HCT116 (cell line): ENCODE measurements around the gene PASD1. TPM values are rescaled to one million over a fixed set of nuclear protein-coding genes. Genes with fewer than 3 reads are reported as not detected.

ENCODE experiments used
- ATAC-seq: fragments of 200-7000 bp; cut with Tn5 transposase; 2 replicates; pipeline ENCODE4 v1.9.1; 2020; ENCODE audit warnings: mild to moderate bottlenecking, moderate library complexity
- BruUV-seq: library from RNA; stranded (reverse); fragments of 400-500 nt; replicated peaks from 2 replicates; lab custom pipeline; 2021; lab: Mats Ljungman, UMichigan
- CTCF ChIA-PET: fragments of 300-600 bp; sonication (Branson Sonifier 250); formaldehyde crosslinking; loops from one replicate; lab custom pipeline; 2021; ENCODE audit warnings: antibody characterized with exemption; lab: Charles Lee
- POLR2A ChIA-PET: fragments of 300-600, 350-600 bp; sonication (Branson Sonifier 250); formaldehyde crosslinking; loops from one replicate; lab custom pipeline; 2021; ENCODE audit warnings: antibody characterized with exemption; lab: Charles Lee
- RAD21 ChIA-PET, 2 experiments: fragments of 300-600 bp; sonication (Branson Sonifier 250); formaldehyde crosslinking; loops; one replicate each; lab custom pipeline; 2023; ENCODE audit warnings: low total read pairs in 2 of 2; ENCODE audit not compliant: uncharacterized antibody in 2 of 2, unreplicated experiment in 2 of 2, low non-redundant PET in 1 of 2; lab: Charles Lee
- DNase-seq: peaks from one replicate; pipeline ENCODE4 v3.0.0-alpha.2; 2010; ENCODE audit warnings: low read depth, low spot score
- H2AFZ ChIP-seq: fragments of 200-600 bp; shearing (Covaris generic), sonication (generic); 2 replicates; pipeline ENCODE4 v1.6.1; 2017; ENCODE audit warnings: low read depth, mixed run types, mixed read lengths, antibody characterized with exemption, low read length; ENCODE audit not compliant: poor library complexity, severe bottlenecking
- H3K27ac ChIP-seq: 2 replicates; pipeline ENCODE4 v1.5.1; 2012; ENCODE audit warnings: low read depth, low read length
- H3K27me3 ChIP-seq: fragments of 200-600 bp; sonication (generic); 2 replicates; pipeline ENCODE4 v1.6.1; 2016; ENCODE audit warnings: mixed run types, low read length, mixed read lengths; ENCODE audit not compliant: insufficient read depth
- H3K36me3 ChIP-seq, 2 experiments: fragments of 200-500 bp in 1 of 2; fragments of 200-600 bp in 1 of 2; sonication (Bioruptor generic) in 1 of 2; sonication (generic) in 1 of 2; 2 replicates each; pipeline versions ENCODE4 v1.5.1 to v1.6.1; 2014 to 2016; ENCODE audit warnings: low read length in 2 of 2, inconsistent platforms in 1 of 2, mixed read lengths in 1 of 2, mixed run types in 1 of 2; ENCODE audit not compliant: insufficient read depth in 2 of 2, control insufficient read depth in 1 of 2
- H3K4me1 ChIP-seq, 2 experiments: fragments of 200-600 bp in 1 of 2; sonication (generic) in 1 of 2; 2 replicates each; pipeline versions ENCODE4 v1.5.1 to v1.6.1; 2012 to 2017; ENCODE audit warnings: low read length in 2 of 2, inconsistent platforms in 1 of 2, mild to moderate bottlenecking in 1 of 2, mixed read lengths in 1 of 2, mixed run types in 1 of 2, moderate library complexity in 1 of 2; ENCODE audit not compliant: insufficient read depth in 2 of 2, control insufficient read depth in 1 of 2
- H3K4me2 ChIP-seq: fragments of 200-600 bp; sonication (generic); 2 replicates; pipeline ENCODE4 v1.6.1; 2017; ENCODE audit warnings: mixed run types, low read length, mixed read lengths
- H3K4me3 ChIP-seq, 2 experiments: fragments of 200-600 bp in 1 of 2; sonication (generic) in 1 of 2; replicated peaks in 1 of 2; 2 replicates each; pipeline ENCODE4 v1.5.1; 2011 to 2016; ENCODE audit warnings: low read length in 2 of 2, control low read depth in 1 of 2, low read depth in 1 of 2, mild to moderate bottlenecking in 1 of 2, mixed read lengths in 1 of 2, mixed run types in 1 of 2
- H3K79me2 ChIP-seq: fragments of 200-600 bp; sonication (generic); 2 replicates; pipeline ENCODE4 v1.6.1; 2017; ENCODE audit warnings: mild to moderate bottlenecking, mixed run types, low read length, moderate library complexity, mixed read lengths; ENCODE audit not compliant: insufficient read depth
- H3K9ac ChIP-seq: fragments of 200-600 bp; sonication (generic); 2 replicates; pipeline ENCODE4 v1.6.1; 2016; ENCODE audit warnings: low read length, mixed read lengths
- H3K9me2 ChIP-seq: fragments of 200-600 bp; sonication (generic), shearing (Covaris generic); 2 replicates; pipeline ENCODE4 v1.6.1; 2017; ENCODE audit warnings: mixed run types, mild to moderate bottlenecking, moderate library complexity; ENCODE audit not compliant: insufficient read depth
- H3K9me3 ChIP-seq, 2 experiments: fragments of 200-500 bp in 1 of 2; fragments of 200-600 bp in 1 of 2; sonication (Bioruptor generic) in 1 of 2; sonication (generic) in 1 of 2; 2 replicates each; pipeline ENCODE4 v1.6.1; 2014 to 2017; ENCODE audit warnings: low read length in 2 of 2, mixed read lengths in 2 of 2, inconsistent platforms in 1 of 2, low read depth in 1 of 2, mild to moderate bottlenecking in 1 of 2, mixed run types in 1 of 2, moderate library complexity in 1 of 2; ENCODE audit not compliant: control insufficient read depth in 1 of 2, insufficient read depth in 1 of 2
- H4K20me1 ChIP-seq: fragments of 200-600 bp; sonication (generic), shearing (Covaris generic); 2 replicates; pipeline ENCODE4 v1.6.1; 2017; ENCODE audit warnings: mixed run types, mild to moderate bottlenecking, moderate library complexity; ENCODE audit not compliant: insufficient read depth
- ATF3 ChIP-seq: IDR thresholded peaks from 2 replicates; pipeline ENCODE4 v1.6.1; 2012
- CEBPB ChIP-seq: IDR thresholded peaks from 2 replicates; pipeline ENCODE4 v1.6.1; 2012; ENCODE audit warnings: low read depth
- EGR1 ChIP-seq: IDR thresholded peaks from 2 replicates; pipeline ENCODE4 v1.6.1; 2012; ENCODE audit warnings: low read depth
- EZH2 ChIP-seq: fragments of 200-600 bp; sonication (generic); IDR thresholded peaks from 2 replicates; pipeline ENCODE4 v1.6.1; 2017; ENCODE audit warnings: antibody characterized with exemption, mixed run types
- EZH2phosphoT487 ChIP-seq: fragments of 200-600 bp; IDR thresholded peaks from 2 replicates; pipeline ENCODE4 v1.6.1; 2018; ENCODE audit warnings: antibody characterized with exemption, borderline replicate concordance
- JUND ChIP-seq: IDR thresholded peaks from 2 replicates; pipeline ENCODE4 v1.6.1; 2012
- MAX ChIP-seq: IDR thresholded peaks from 2 replicates; pipeline ENCODE4 v1.6.1; 2012
- POLR2AphosphoS5 ChIP-seq: IDR thresholded peaks from 2 replicates; pipeline ENCODE4 v1.6.1; 2011; ENCODE audit warnings: mild to moderate bottlenecking, low read depth, low read length, moderate library complexity
- RAD21 ChIP-seq: IDR thresholded peaks from 2 replicates; pipeline ENCODE4 v1.6.1; 2012; ENCODE audit warnings: low read depth, mild to moderate bottlenecking
- SIN3A ChIP-seq: IDR thresholded peaks from 2 replicates; pipeline ENCODE4 v1.6.1; 2012; ENCODE audit warnings: low read depth
- SP1 ChIP-seq: IDR thresholded peaks from 2 replicates; pipeline ENCODE4 v1.6.1; 2012; ENCODE audit warnings: low read depth
- TCF7L2 ChIP-seq: IDR thresholded peaks from 2 replicates; pipeline ENCODE4 v1.7.0; 2011; ENCODE audit warnings: borderline replicate concordance, inconsistent platforms; ENCODE audit not compliant: insufficient read depth, insufficient read length; ENCODE audit errors: extremely low read depth
- ZFX ChIP-seq: fragments of 450-650 bp; IDR thresholded peaks from 2 replicates; pipeline ENCODE4 v1.6.1; 2017
- ZNF274 ChIP-seq: fragments of 200-500 bp; sonication (Bioruptor generic); IDR thresholded peaks from 2 replicates; pipeline ENCODE4 v1.6.1; 2014; ENCODE audit warnings: mild to moderate bottlenecking, low read depth, low read length, inconsistent platforms
- intact Hi-C: fragments of 100-400 bp; cut with micrococcal nuclease; formaldehyde crosslinking; loops from 2 replicates; pipeline ENCODE4 v1.10.0; 2022
- total RNA-seq: library from RNA; stranded (reverse); gene quantifications from one replicate; pipeline ENCODE4 v1.2.1, GENCODE V29; 2021; ENCODE audit not compliant: unreplicated experiment
- TF ChIP-seq, protein P1 (sequence below): IDR thresholded peaks from 2 replicates; pipeline ENCODE4 v1.6.1; 2012; ENCODE audit warnings: low read depth
- TF ChIP-seq, protein P2 (sequence below): IDR thresholded peaks from 2 replicates; pipeline ENCODE4 v1.6.1; 2011; ENCODE audit warnings: mild to moderate bottlenecking, low read length, moderate library complexity; ENCODE audit not compliant: insufficient replicate concordance; ENCODE audit errors: extremely low read depth

The PASD1 gene
- total RNA-seq, 1 experiment from 2014 or later: not detected

- no peaks in the 10 kb centered on the region for H4K20me1 ChIP-seq
- POLR2A ChIA-PET: no interaction called here
- DNase-seq (no peak), ATAC-seq (no peak)
- CTCF ChIA-PET: no interaction called here
- H3K27ac ChIP-seq: no peak overlapping the region
- no peaks in the 10 kb centered on the region for H3K9me3 ChIP-seq
- H3K27me3 ChIP-seq: peaks cover 31% of the 10 kb centered on the region
- no peaks in the 10 kb centered on the region for H3K9me2 ChIP-seq
- BruUV-seq: no TSS peak
- H3K4me2 ChIP-seq: no peak overlapping the region
- no peak overlapping the region for H3K9ac ChIP-seq
- H2AFZ ChIP-seq: no peak overlapping the region
- no peaks in the 10 kb centered on the region for H3K36me3 ChIP-seq
- intact Hi-C loops: no loop called here
- TF ChIP-seq RAD21: no peak
- TF ChIP-seq EZH2phosphoT487: no peak
- TF ChIP-seq EZH2: no peak
- TF ChIP-seq SIN3A: no peak
- TF ChIP-seq SP1: no peak
- H3K4me3 ChIP-seq: no peak overlapping the region
- no peaks in the 10 kb centered on the region for H3K4me1 ChIP-seq
- no peaks in the 10 kb centered on the region for H3K79me2 ChIP-seq
- RAD21 ChIA-PET: no interaction called here
Observed at GRCh38 chrX:151621422-151621821, 57.9 kb downstream of the PASD1 start.

- no peak overlapping the region for H3K4me3 ChIP-seq
- H3K79me2 ChIP-seq: no peaks in the 10 kb centered on the region
- DNase-seq (no peak), ATAC-seq (no peak)
- ChIA-PET RAD21 (no interaction called here), POLR2A (no interaction called here), CTCF (no interaction called here)
- H3K4me1 ChIP-seq: no peaks in the 10 kb centered on the region
- no peaks in the 10 kb centered on the region for H3K9me2 ChIP-seq
- H3K9me3 ChIP-seq: no peaks in the 10 kb centered on the region
- no peak overlapping the region for H3K27ac ChIP-seq
- intact Hi-C loops: no loop called here
- H3K9ac ChIP-seq: no peak overlapping the region
- no peak overlapping the region for H2AFZ ChIP-seq
- no peak overlapping the region for H3K4me2 ChIP-seq
- no peaks in the 10 kb centered on the region for H3K36me3 ChIP-seq
- BruUV-seq: no TSS peak
- H4K20me1 ChIP-seq: no peaks in the 10 kb centered on the region
- H3K27me3 ChIP-seq: peaks cover 11% of the 10 kb centered on the region
- TF ChIP-seq ATF3 (no peak), EGR1 (no peak), CEBPB (no peak), ZFX (no peak), SP1 (no peak), ZNF274 (no peak), EZH2 (no peak), POLR2AphosphoS5 (no peak), MAX (no peak), TCF7L2 (no peak), JUND (no peak), EZH2phosphoT487 (no peak), SIN3A (no peak), RAD21 (no peak)
- TF ChIP-seq, protein P1, sequence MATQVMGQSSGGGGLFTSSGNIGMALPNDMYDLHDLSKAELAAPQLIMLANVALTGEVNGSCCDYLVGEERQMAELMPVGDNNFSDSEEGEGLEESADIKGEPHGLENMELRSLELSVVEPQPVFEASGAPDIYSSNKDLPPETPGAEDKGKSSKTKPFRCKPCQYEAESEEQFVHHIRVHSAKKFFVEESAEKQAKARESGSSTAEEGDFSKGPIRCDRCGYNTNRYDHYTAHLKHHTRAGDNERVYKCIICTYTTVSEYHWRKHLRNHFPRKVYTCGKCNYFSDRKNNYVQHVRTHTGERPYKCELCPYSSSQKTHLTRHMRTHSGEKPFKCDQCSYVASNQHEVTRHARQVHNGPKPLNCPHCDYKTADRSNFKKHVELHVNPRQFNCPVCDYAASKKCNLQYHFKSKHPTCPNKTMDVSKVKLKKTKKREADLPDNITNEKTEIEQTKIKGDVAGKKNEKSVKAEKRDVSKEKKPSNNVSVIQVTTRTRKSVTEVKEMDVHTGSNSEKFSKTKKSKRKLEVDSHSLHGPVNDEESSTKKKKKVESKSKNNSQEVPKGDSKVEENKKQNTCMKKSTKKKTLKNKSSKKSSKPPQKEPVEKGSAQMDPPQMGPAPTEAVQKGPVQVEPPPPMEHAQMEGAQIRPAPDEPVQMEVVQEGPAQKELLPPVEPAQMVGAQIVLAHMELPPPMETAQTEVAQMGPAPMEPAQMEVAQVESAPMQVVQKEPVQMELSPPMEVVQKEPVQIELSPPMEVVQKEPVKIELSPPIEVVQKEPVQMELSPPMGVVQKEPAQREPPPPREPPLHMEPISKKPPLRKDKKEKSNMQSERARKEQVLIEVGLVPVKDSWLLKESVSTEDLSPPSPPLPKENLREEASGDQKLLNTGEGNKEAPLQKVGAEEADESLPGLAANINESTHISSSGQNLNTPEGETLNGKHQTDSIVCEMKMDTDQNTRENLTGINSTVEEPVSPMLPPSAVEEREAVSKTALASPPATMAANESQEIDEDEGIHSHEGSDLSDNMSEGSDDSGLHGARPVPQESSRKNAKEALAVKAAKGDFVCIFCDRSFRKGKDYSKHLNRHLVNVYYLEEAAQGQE: no peak
- TF ChIP-seq, protein P2, sequence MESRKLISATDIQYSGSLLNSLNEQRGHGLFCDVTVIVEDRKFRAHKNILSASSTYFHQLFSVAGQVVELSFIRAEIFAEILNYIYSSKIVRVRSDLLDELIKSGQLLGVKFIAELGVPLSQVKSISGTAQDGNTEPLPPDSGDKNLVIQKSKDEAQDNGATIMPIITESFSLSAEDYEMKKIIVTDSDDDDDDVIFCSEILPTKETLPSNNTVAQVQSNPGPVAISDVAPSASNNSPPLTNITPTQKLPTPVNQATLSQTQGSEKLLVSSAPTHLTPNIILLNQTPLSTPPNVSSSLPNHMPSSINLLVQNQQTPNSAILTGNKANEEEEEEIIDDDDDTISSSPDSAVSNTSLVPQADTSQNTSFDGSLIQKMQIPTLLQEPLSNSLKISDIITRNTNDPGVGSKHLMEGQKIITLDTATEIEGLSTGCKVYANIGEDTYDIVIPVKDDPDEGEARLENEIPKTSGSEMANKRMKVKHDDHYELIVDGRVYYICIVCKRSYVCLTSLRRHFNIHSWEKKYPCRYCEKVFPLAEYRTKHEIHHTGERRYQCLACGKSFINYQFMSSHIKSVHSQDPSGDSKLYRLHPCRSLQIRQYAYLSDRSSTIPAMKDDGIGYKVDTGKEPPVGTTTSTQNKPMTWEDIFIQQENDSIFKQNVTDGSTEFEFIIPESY: no peak
Observed at GRCh38 chrX:151624677-151625076, 61.2 kb downstream of the PASD1 start.
